WTC11 (cell line): Measurements from ENCODE around the gene POLR3H. TPM values are rescaled to one million over a fixed set of nuclear protein-coding genes. Genes with fewer than 3 reads are reported as not detected.
A peak's percentile ranks its signal among the peaks of the same experiment; 100 is the strongest.

Source experiments
- ATAC-seq: fragments of 200-7000 bp; cut with Tn5 transposase; 2 replicates; pipeline ENCODE4 v1.10.0; 2021; ENCODE audit warnings: mild to moderate bottlenecking, moderate library complexity
- CTCF ChIA-PET: fragments of 300-600 bp; sonication (Branson Sonifier 250); formaldehyde crosslinking; loops from one replicate; lab custom pipeline; 2021; ENCODE audit warnings: antibody characterized with exemption; lab: Charles Lee
- POLR2A ChIA-PET: fragments of 350-600 bp; sonication (Branson Sonifier 250); formaldehyde crosslinking; loops from one replicate; lab custom pipeline; 2021; ENCODE audit warnings: antibody characterized with exemption; lab: Charles Lee
- DNase-seq: peaks from one replicate; pipeline ENCODE4 v3.0.0; 2021; ENCODE audit warnings: low spot score
- H3K27ac Mint-ChIP-seq: 2 replicates; pipeline ENCODE4 v1.8.0; 2021; ENCODE audit warnings: mixed read lengths
- H3K27me3 Mint-ChIP-seq: 2 replicates; pipeline ENCODE4 v1.8.0; 2021; ENCODE audit warnings: low read depth, mild to moderate bottlenecking, moderate library complexity, mixed read lengths
- H3K36me3 Mint-ChIP-seq: 2 replicates; pipeline ENCODE4 v1.8.0; 2021; ENCODE audit warnings: mixed read lengths
- H3K4me1 Mint-ChIP-seq: 2 replicates; pipeline ENCODE4 v1.8.0; 2022; ENCODE audit warnings: mixed read lengths
- H3K4me3 Mint-ChIP-seq: 2 replicates; pipeline ENCODE4 v1.8.0; 2021; ENCODE audit warnings: mild to moderate bottlenecking, moderate library complexity, mixed read lengths
- H3K9me3 Mint-ChIP-seq: 2 replicates; pipeline ENCODE4 v1.8.0; 2021; ENCODE audit warnings: mixed read lengths
- AR ChIP-seq: fragments of 250-450 bp; sonication (Bioruptor Pico); IDR thresholded peaks from 2 replicates; pipeline ENCODE4 v1.9.0; 2021; ENCODE audit warnings: mild to moderate bottlenecking
- KAT7 ChIP-seq: sonication (generic); formaldehyde crosslinking; IDR thresholded peaks from 2 replicates; pipeline ENCODE4 v1.8.1; 2023; ENCODE audit warnings: missing genetic modification reagents, mild to moderate bottlenecking, borderline replicate concordance
- MLX ChIP-seq: sonication (generic); formaldehyde crosslinking; IDR thresholded peaks from 2 replicates; pipeline ENCODE4 v1.8.1; 2023; ENCODE audit warnings: mild to moderate bottlenecking, missing genetic modification reagents, moderate library complexity
- NFYB ChIP-seq: sonication (generic); formaldehyde crosslinking; conservative IDR thresholded peaks from 2 replicates; pipeline ENCODE4 v1.8.0; 2022; ENCODE audit warnings: low read depth, missing genetic modification reagents
- RORB ChIP-seq: fragments of 250-450 bp; sonication (Bioruptor Pico); IDR thresholded peaks from 2 replicates; pipeline ENCODE4 v1.9.0; 2021; ENCODE audit warnings: mild to moderate bottlenecking
- USF1 ChIP-seq: sonication (generic); formaldehyde crosslinking; IDR thresholded peaks from 2 replicates; pipeline ENCODE4 v1.8.0; 2022; ENCODE audit warnings: mild to moderate bottlenecking, missing genetic modification reagents
- total RNA-seq: library from RNA; stranded (reverse); gene quantifications from 3 replicates; pipeline ENCODE4 v1.2.3, GENCODE V29; 2021
- TF ChIP-seq, protein P1 (sequence below): sonication (generic); formaldehyde crosslinking; IDR thresholded peaks from 2 replicates; pipeline ENCODE4 v1.8.0; 2023; ENCODE audit warnings: missing genetic modification reagents, mild to moderate bottlenecking, borderline replicate concordance
- TF ChIP-seq, protein P2 (sequence below): sonication (generic); formaldehyde crosslinking; IDR thresholded peaks from 2 replicates; pipeline ENCODE4 v1.8.0; 2022; ENCODE audit warnings: mild to moderate bottlenecking, missing genetic modification reagents
- TF ChIP-seq, protein P3 (sequence below): sonication (generic); formaldehyde crosslinking; IDR thresholded peaks from 2 replicates; pipeline ENCODE4 v1.8.1; 2023; ENCODE audit warnings: mild to moderate bottlenecking, missing genetic modification reagents

POLR3H gene
- total RNA-seq, 1 experiment from 2014 or later, result 28.8 TPM

DNA sequence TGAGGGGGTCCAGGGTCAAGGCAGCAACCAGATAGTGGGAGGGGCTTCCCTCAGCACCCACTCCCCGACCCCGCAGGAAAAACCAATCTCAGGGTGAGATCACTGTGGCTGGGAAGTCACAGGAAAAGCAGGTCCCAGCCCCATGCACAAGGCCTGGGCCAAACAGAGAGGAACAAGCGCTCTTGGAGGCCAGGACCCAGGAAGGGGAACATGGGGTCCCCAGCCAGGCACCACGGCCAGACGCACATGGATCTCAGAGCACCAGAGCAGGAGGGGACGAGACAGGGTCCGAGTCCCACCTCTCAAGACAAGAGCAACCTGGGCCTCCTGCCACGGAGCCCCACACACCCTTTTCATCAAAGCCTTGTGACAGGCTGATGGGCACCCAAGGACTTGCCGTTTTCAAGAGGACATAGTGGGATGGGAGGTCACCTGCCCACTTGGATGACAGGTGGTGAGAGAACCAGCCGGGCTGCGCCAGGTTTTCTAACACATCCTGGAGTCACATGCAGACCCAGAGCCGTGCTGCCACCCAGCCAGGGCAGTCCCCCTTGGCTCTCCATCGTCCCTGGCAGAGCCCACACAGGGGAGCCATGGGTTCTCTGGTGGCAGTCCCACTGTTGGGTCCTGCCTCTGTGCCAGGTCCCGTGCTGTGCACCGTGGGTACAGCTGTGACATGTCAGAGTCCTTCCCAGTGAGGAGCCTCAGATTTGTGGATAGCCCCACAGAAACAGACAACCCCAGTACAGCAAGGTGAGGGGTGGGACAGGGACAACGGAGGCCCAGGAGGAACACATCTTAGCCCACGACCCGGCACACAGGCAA is 13.2 kb downstream of the POLR3H start:
- Mint-ChIP-seq H3K27me3 (no peaks in the 10 kb centered on the region), H3K4me3 (no peak overlapping the region), H3K27ac (peak overlapping the region; percentile 68; the same call in 1 of the 2 replicates), H3K4me1 (peaks cover 4% of the 10 kb centered on the region), H3K36me3 (peaks cover 28% of the 10 kb centered on the region), H3K9me3 (no peaks in the 10 kb centered on the region)
- POLR2A ChIA-PET, result interaction anchor here (0.5 kb wide), 1 partner anchor 132 kb away, joined by 6 read pairs; no protein-coding TSS in a partner anchor
- CTCF ChIA-PET, result no interaction called here
- TF ChIP-seq KAT7 (CRISPR knock-in tag), result 0 out of 2 replicates have a peak, but pooled peaks have one; percentile 49
- TF ChIP-seq MLX (CRISPR knock-in tag), result no peak
- no peak for DNase-seq
- ATAC-seq, result no peak

GRCh38 chr22:41528938-41529561 is 15.2 kb downstream of the POLR3H start:
- no peak for ATAC-seq

More at GRCh38 chr22:41528938-41529561, 15.2 kb downstream of the POLR3H start:
- Mint-ChIP-seq H3K9me3 (no peaks in the 10 kb centered on the region), H3K4me3 (no peak overlapping the region), H3K27ac (peak overlapping the region; percentile 27), H3K36me3 (peaks cover 27% of the 10 kb centered on the region), H3K27me3 (no peaks in the 10 kb centered on the region), H3K4me1 (peaks cover 4% of the 10 kb centered on the region)
- TF ChIP-seq RORB (CRISPR knock-in tag) (no peak), NFYB (CRISPR knock-in tag) (no peak), USF1 (CRISPR knock-in tag) (no peak), AR (CRISPR knock-in tag) (no peak)
- TF ChIP-seq, protein P1, sequence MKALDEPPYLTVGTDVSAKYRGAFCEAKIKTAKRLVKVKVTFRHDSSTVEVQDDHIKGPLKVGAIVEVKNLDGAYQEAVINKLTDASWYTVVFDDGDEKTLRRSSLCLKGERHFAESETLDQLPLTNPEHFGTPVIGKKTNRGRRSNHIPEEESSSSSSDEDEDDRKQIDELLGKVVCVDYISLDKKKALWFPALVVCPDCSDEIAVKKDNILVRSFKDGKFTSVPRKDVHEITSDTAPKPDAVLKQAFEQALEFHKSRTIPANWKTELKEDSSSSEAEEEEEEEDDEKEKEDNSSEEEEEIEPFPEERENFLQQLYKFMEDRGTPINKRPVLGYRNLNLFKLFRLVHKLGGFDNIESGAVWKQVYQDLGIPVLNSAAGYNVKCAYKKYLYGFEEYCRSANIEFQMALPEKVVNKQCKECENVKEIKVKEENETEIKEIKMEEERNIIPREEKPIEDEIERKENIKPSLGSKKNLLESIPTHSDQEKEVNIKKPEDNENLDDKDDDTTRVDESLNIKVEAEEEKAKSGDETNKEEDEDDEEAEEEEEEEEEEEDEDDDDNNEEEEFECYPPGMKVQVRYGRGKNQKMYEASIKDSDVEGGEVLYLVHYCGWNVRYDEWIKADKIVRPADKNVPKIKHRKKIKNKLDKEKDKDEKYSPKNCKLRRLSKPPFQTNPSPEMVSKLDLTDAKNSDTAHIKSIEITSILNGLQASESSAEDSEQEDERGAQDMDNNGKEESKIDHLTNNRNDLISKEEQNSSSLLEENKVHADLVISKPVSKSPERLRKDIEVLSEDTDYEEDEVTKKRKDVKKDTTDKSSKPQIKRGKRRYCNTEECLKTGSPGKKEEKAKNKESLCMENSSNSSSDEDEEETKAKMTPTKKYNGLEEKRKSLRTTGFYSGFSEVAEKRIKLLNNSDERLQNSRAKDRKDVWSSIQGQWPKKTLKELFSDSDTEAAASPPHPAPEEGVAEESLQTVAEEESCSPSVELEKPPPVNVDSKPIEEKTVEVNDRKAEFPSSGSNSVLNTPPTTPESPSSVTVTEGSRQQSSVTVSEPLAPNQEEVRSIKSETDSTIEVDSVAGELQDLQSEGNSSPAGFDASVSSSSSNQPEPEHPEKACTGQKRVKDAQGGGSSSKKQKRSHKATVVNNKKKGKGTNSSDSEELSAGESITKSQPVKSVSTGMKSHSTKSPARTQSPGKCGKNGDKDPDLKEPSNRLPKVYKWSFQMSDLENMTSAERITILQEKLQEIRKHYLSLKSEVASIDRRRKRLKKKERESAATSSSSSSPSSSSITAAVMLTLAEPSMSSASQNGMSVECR, result no peak
- TF ChIP-seq, protein P2, sequence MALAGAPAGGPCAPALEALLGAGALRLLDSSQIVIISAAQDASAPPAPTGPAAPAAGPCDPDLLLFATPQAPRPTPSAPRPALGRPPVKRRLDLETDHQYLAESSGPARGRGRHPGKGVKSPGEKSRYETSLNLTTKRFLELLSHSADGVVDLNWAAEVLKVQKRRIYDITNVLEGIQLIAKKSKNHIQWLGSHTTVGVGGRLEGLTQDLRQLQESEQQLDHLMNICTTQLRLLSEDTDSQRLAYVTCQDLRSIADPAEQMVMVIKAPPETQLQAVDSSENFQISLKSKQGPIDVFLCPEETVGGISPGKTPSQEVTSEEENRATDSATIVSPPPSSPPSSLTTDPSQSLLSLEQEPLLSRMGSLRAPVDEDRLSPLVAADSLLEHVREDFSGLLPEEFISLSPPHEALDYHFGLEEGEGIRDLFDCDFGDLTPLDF (CRISPR knock-in tag), result no peak
- TF ChIP-seq, protein P3, sequence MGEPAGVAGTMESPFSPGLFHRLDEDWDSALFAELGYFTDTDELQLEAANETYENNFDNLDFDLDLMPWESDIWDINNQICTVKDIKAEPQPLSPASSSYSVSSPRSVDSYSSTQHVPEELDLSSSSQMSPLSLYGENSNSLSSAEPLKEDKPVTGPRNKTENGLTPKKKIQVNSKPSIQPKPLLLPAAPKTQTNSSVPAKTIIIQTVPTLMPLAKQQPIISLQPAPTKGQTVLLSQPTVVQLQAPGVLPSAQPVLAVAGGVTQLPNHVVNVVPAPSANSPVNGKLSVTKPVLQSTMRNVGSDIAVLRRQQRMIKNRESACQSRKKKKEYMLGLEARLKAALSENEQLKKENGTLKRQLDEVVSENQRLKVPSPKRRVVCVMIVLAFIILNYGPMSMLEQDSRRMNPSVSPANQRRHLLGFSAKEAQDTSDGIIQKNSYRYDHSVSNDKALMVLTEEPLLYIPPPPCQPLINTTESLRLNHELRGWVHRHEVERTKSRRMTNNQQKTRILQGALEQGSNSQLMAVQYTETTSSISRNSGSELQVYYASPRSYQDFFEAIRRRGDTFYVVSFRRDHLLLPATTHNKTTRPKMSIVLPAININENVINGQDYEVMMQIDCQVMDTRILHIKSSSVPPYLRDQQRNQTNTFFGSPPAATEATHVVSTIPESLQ (CRISPR knock-in tag), result no peak
- DNase-seq, result no peak
- ChIA-PET POLR2A (no interaction called here), CTCF (interaction anchor here (0.7 to 2.8 kb wide), 2 partner anchors 68 to 125 kb away, joined by 4 to 21 read pairs; no protein-coding TSS in a partner anchor)
